Fibroblast of lung (primary cell): Measurements from ENCODE around the gene CREBRF. TPM values are rescaled to one million over a fixed set of nuclear protein-coding genes. Genes with fewer than 3 reads are reported as not detected.

ENCODE experiments used
- DNase-seq, 2 donors: peaks; one replicate each; pipeline versions ENCODE4 v3.0.0 to v3.0.0-alpha.2; 2010; ENCODE audit warnings: low read depth in 2 of 2
- H2AFZ ChIP-seq: 2 replicates; pipeline ENCODE4 v1.5.1; 2012; ENCODE audit warnings: low read length, control low read depth, inconsistent platforms
- H3K27ac ChIP-seq: 2 replicates; pipeline ENCODE4 v1.5.1; 2011; ENCODE audit warnings: low read length, control low read depth; ENCODE audit not compliant: insufficient read depth
- H3K27me3 ChIP-seq: 2 replicates; pipeline ENCODE4 v1.5.1; 2011; ENCODE audit warnings: mild to moderate bottlenecking, low read length; ENCODE audit not compliant: control insufficient read depth, insufficient read depth
- H3K36me3 ChIP-seq: 2 replicates; pipeline ENCODE4 v1.5.1; 2011; ENCODE audit warnings: low read length; ENCODE audit not compliant: control insufficient read depth, insufficient read depth
- H3K4me1 ChIP-seq: 2 replicates; pipeline ENCODE4 v1.5.1; 2011; ENCODE audit warnings: low read length; ENCODE audit not compliant: control insufficient read depth, insufficient read depth; ENCODE audit errors: extremely low read depth
- H3K4me2 ChIP-seq: 2 replicates; pipeline ENCODE4 v1.5.1; 2011; ENCODE audit warnings: low read length, control low read depth; ENCODE audit not compliant: insufficient read depth; ENCODE audit errors: extremely low read depth
- H3K4me3 ChIP-seq, 4 experiments: fragments of 200-600 bp in 1 of 4; sonication (generic) in 1 of 4; replicated peaks in 1 of 4; 2 replicates each; pipeline ENCODE4 v1.5.1; 2011 to 2016; ENCODE audit warnings: low read length in 4 of 4, low read depth in 3 of 4, mild to moderate bottlenecking in 3 of 4, control low read depth in 2 of 4, inconsistent platforms in 1 of 4, mixed read lengths in 1 of 4; ENCODE audit not compliant: insufficient read depth in 1 of 4; ENCODE audit errors: control extremely low read depth in 1 of 4
- H3K79me2 ChIP-seq: 2 replicates; pipeline ENCODE4 v1.5.1; 2012; ENCODE audit warnings: mild to moderate bottlenecking, low read length, inconsistent platforms; ENCODE audit not compliant: control insufficient read depth, insufficient read depth
- H3K9ac ChIP-seq: 2 replicates; pipeline ENCODE4 v1.5.1; 2011; ENCODE audit warnings: mild to moderate bottlenecking, low read length, control low read depth; ENCODE audit not compliant: insufficient read depth
- H3K9me3 ChIP-seq: 2 replicates; pipeline ENCODE4 v1.5.1; 2012; ENCODE audit warnings: low read depth, low read length; ENCODE audit not compliant: control insufficient read depth, insufficient read depth
- H4K20me1 ChIP-seq: 2 replicates; pipeline ENCODE4 v1.5.1; 2011; ENCODE audit warnings: low read length; ENCODE audit not compliant: control insufficient read depth, insufficient read depth; ENCODE audit errors: extremely low read depth
- EZH2 ChIP-seq: IDR thresholded peaks from 2 replicates; pipeline ENCODE4 v1.5.1; 2012; ENCODE audit warnings: low read length, control low read depth, mild to moderate bottlenecking; ENCODE audit errors: missing control alignments
- polyA plus RNA-seq, 2 donors: library from polyadenylated mRNA; depleted of rRNA in 1 of 2; stranded (reverse) in 1 of 2; unstranded in 1 of 2; fragments of >200 nt; gene quantifications; 2 replicates each; pipeline ENCODE4 v1.2.1, GENCODE V29; 2011 to 2012; ENCODE audit warnings: missing spikeins in 1 of 2
- total RNA-seq: library from RNA; depleted of rRNA; stranded (reverse); fragments of >200 nt; gene quantifications from 2 replicates; pipeline ENCODE4 v1.2.1, GENCODE V29; 2014
- TF ChIP-seq, protein P1 (sequence below), 2 donors: IDR thresholded peaks in 1 of 2; conservative IDR thresholded peaks in 1 of 2; 1 replicate in 1 of 2; 2 replicates in 1 of 2; pipeline ENCODE4 v1.5.1; 2011 to 2012; ENCODE audit warnings: low read length in 2 of 2, control low read depth in 1 of 2, inconsistent platforms in 1 of 2, low read depth in 1 of 2, mild to moderate bottlenecking in 1 of 2

Gene CREBRF
- total and polyA plus RNA-seq, 2 donors (not counting 1 experiment from before 2014, with no cell fraction given), result 14.4 to 38.8 TPM

GRCh38 chr5:173033923-173034322 is 22.2 kb upstream of the CREBRF start:
- Histone ChIP-seq H3K9ac (no peak overlapping the region), H2AFZ (no peak overlapping the region), H3K4me3 (no peak overlapping the region), H3K9me3 (no peaks in the 10 kb centered on the region), H3K79me2 (peaks cover 17% of the 10 kb centered on the region), H3K36me3 (no peaks in the 10 kb centered on the region), H3K4me2 (no peak overlapping the region), H3K27ac (no peak overlapping the region), H3K27me3 (no peaks in the 10 kb centered on the region), H3K4me1 (peaks cover 5% of the 10 kb centered on the region), H4K20me1 (no peaks in the 10 kb centered on the region)
- DNase-seq, result peak in 1 of 2 donors; percentile 43
- no peak for TF ChIP-seq EZH2
- TF ChIP-seq, protein P1, sequence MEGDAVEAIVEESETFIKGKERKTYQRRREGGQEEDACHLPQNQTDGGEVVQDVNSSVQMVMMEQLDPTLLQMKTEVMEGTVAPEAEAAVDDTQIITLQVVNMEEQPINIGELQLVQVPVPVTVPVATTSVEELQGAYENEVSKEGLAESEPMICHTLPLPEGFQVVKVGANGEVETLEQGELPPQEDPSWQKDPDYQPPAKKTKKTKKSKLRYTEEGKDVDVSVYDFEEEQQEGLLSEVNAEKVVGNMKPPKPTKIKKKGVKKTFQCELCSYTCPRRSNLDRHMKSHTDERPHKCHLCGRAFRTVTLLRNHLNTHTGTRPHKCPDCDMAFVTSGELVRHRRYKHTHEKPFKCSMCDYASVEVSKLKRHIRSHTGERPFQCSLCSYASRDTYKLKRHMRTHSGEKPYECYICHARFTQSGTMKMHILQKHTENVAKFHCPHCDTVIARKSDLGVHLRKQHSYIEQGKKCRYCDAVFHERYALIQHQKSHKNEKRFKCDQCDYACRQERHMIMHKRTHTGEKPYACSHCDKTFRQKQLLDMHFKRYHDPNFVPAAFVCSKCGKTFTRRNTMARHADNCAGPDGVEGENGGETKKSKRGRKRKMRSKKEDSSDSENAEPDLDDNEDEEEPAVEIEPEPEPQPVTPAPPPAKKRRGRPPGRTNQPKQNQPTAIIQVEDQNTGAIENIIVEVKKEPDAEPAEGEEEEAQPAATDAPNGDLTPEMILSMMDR (conservative IDR thresholded peaks at IDR 0.05 in 1 of 2, IDR thresholded peaks at IDR 0.05 in 1 of 2; ENCODE audit: low read depth in 1 of 2, low read length in 2 of 2), result no peak

- no peak for TF ChIP-seq EZH2
- TF ChIP-seq, protein P1 (conservative IDR thresholded peaks at IDR 0.05 in 1 of 2, IDR thresholded peaks at IDR 0.05 in 1 of 2; ENCODE audit: low read depth in 1 of 2, low read length in 2 of 2), result no peak
- Histone ChIP-seq H3K27me3 (no peaks in the 10 kb centered on the region), H3K79me2 (peaks cover 7% of the 10 kb centered on the region), H3K4me2 (no peak overlapping the region), H3K27ac (no peak overlapping the region), H2AFZ (no peak overlapping the region), H3K9ac (no peak overlapping the region), H4K20me1 (no peaks in the 10 kb centered on the region), H3K4me3 (no peak overlapping the region), H3K4me1 (peaks cover 5% of the 10 kb centered on the region), H3K9me3 (no peaks in the 10 kb centered on the region), H3K36me3 (no peaks in the 10 kb centered on the region)
- DNase-seq, result no peak
Observed at GRCh38 chr5:173035904-173036707, 20.0 kb upstream of the CREBRF start.

GRCh38 chr5:173039188-173039587 is 17.0 kb upstream of the CREBRF start:
- Histone ChIP-seq H2AFZ (no peak overlapping the region), H4K20me1 (no peaks in the 10 kb centered on the region), H3K79me2 (no peaks in the 10 kb centered on the region), H3K4me2 (no peak overlapping the region), H3K36me3 (no peaks in the 10 kb centered on the region), H3K4me3 (no peak overlapping the region), H3K4me1 (peaks cover 8% of the 10 kb centered on the region), H3K27me3 (no peaks in the 10 kb centered on the region), H3K9me3 (no peaks in the 10 kb centered on the region), H3K27ac (no peak overlapping the region), H3K9ac (no peak overlapping the region)
- DNase-seq, result no peak
- no peak for TF ChIP-seq EZH2
- TF ChIP-seq, protein P1 (conservative IDR thresholded peaks at IDR 0.05 in 1 of 2, IDR thresholded peaks at IDR 0.05 in 1 of 2; ENCODE audit: low read depth in 1 of 2, low read length in 2 of 2), result no peak
